ENCODE measurements around the gene G6PC1.
"Not testable (repeated sequence)": the region's sequence is repeated elsewhere in the genome, so short reads cannot be mapped to it uniquely, and the experiment has no call there.

The G6PC1 gene

GRCh38 chr17:42857389-42857788, 43.2 kb upstream of the G6PC1 start:
- no peaks in the 10 kb centered on the region for H3K9me3 ChIP-seq (ENCODE audit: control insufficient read depth, insufficient read depth, low read length)
- H3K36me3 ChIP-seq (ENCODE audit: control insufficient read depth, insufficient read depth, low read length) = no peaks in the 10 kb centered on the region
- WGBS (ENCODE audit: insufficient coverage, insufficient read length) = no CpG with 5 or more reads among the region's 1 CpG
- H3K4me3 ChIP-seq (ENCODE audit: low read length) = no peak overlapping the region
- H3K27me3 ChIP-seq (ENCODE audit: control insufficient read depth, insufficient read depth, low read length) = no peaks in the 10 kb centered on the region
- no peaks in the 10 kb centered on the region for H3K4me1 ChIP-seq (ENCODE audit: control insufficient read depth, insufficient read depth, low read length)
- H3K27ac ChIP-seq (ENCODE audit: low read length) = no peak overlapping the region
- no peak for DNase-seq (ENCODE audit: low read depth, low spot score)

DNA sequence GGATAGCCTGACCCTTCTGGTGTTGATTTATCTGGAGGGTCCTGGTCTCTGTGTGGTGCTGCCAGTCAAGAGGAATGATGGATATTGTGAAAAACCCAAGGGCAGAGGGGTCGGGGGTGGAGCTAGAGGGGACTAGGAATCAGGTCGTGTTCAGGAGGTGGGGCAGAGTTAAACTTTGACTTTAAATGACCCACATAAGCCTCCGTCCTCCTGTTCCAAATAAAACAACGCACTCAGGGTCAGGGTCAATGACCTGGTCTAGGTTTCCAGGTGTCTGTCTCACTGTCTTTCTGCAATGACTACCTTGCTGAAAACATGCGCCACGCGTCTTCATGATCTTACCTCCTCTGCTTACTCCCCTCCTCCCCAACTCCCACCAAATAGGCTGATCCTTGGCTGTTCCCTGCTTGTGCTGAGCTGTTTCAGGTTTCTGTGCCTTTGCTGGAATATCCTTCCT, 34.9 kb upstream of the G6PC1 start:
- no peak overlapping the region for H3K4me3 ChIP-seq (ENCODE audit: low read length)
- DNase-seq (ENCODE audit: low read depth, low spot score) = no peak
- H3K27ac ChIP-seq (ENCODE audit: low read length) = no peak overlapping the region
- H3K27me3 ChIP-seq (ENCODE audit: control insufficient read depth, insufficient read depth, low read length) = no peaks in the 10 kb centered on the region
- no peaks in the 10 kb centered on the region for H3K4me1 ChIP-seq (ENCODE audit: control insufficient read depth, insufficient read depth, low read length)
- no peaks in the 10 kb centered on the region for H3K36me3 ChIP-seq (ENCODE audit: control insufficient read depth, insufficient read depth, low read length)
- no peaks in the 10 kb centered on the region for H3K9me3 ChIP-seq (ENCODE audit: control insufficient read depth, insufficient read depth, low read length)
- whole genome bisulfite sequencing (ENCODE audit: insufficient coverage, insufficient read length) = no CpG with 5 or more reads among the region's 7 CpGs

DNA sequence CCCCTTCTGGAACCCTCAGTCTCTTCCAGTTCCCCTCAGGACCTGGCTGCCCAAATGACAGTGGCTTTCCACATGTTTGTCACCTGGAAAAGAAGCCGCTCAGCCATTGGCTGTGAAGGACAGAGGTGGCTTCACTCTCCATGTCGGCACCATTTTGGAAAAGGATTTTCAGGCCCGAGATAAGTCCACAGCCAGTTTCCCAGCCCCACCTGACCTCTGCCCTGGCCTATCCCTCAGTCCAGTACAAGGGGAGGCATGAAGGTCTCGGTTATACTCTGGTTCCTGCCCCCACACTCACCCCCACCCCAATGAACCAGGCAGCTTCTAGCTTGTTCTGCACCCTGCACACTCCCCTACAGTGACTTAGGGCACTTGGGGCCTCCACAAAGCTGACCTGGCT, 34.4 kb upstream of the G6PC1 start:
- Histone ChIP-seq H3K27me3 (ENCODE audit: control insufficient read depth, insufficient read depth, low read length) (no peaks in the 10 kb centered on the region), H3K9me3 (ENCODE audit: control insufficient read depth, insufficient read depth, low read length) (no peaks in the 10 kb centered on the region), H3K36me3 (ENCODE audit: control insufficient read depth, insufficient read depth, low read length) (no peaks in the 10 kb centered on the region), H3K4me1 (ENCODE audit: control insufficient read depth, insufficient read depth, low read length) (no peaks in the 10 kb centered on the region), H3K4me3 (ENCODE audit: low read length) (no peak overlapping the region), H3K27ac (ENCODE audit: low read length) (no peak overlapping the region)
- WGBS (ENCODE audit: insufficient coverage, insufficient read length) = no CpG with 5 or more reads among the region's 4 CpGs
- DNase-seq (ENCODE audit: low read depth, low spot score) = no peak

- no peak for DNase-seq (ENCODE audit: low read depth, low spot score)
- H3K4me1 ChIP-seq (ENCODE audit: control insufficient read depth, insufficient read depth, low read length) = no peaks in the 10 kb centered on the region
- H3K4me3 ChIP-seq (ENCODE audit: low read length) = no peak overlapping the region
- H3K9me3 ChIP-seq (ENCODE audit: control insufficient read depth, insufficient read depth, low read length) = no peaks in the 10 kb centered on the region
- no peaks in the 10 kb centered on the region for H3K36me3 ChIP-seq (ENCODE audit: control insufficient read depth, insufficient read depth, low read length)
- no peaks in the 10 kb centered on the region for H3K27me3 ChIP-seq (ENCODE audit: control insufficient read depth, insufficient read depth, low read length)
- H3K27ac ChIP-seq (ENCODE audit: low read length) = no peak overlapping the region
- no CpG with 5 or more reads among the region's 12 CpGs for WGBS (ENCODE audit: insufficient coverage, insufficient read length)
Measured at GRCh38 chr17:42866631-42867575, 33.7 kb upstream of the G6PC1 start.

DNA sequence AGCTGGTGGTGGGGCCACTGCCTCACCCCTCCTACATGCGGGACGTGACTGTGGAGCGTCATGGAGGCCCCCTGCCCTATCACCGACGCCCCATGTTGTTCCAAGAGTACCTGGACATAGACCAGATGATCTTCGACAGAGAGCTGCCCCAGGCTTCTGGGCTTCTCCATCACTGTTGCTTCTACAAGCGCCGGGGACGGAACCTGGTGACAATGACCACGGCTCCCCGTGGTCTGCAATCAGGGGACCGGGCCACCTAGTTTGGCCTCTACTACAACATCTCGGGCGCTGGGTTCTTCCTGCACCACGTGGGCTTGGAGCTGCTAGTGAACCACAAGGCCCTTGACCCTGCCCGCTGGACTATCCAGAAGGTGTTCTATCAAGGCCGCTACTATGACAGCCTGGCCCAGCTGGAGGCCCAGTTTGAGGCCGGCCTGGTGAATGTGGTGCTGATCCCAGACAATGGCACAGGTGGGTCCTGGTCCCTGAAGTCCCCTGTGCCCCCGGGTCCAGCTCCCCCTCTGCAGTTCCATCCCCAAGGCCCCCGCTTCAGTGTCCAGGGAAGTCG, 32.8 kb upstream of the G6PC1 start:
- H3K4me3 ChIP-seq (ENCODE audit: low read length); H3K27me3 ChIP-seq (ENCODE audit: control insufficient read depth, insufficient read depth, low read length); H3K36me3 ChIP-seq (ENCODE audit: control insufficient read depth, insufficient read depth, low read length); H3K9me3 ChIP-seq (ENCODE audit: control insufficient read depth, insufficient read depth, low read length); H3K4me1 ChIP-seq (ENCODE audit: control insufficient read depth, insufficient read depth, low read length); H3K27ac ChIP-seq (ENCODE audit: low read length); DNase-seq (ENCODE audit: low read depth, low spot score): not testable (repeated sequence)
- WGBS (ENCODE audit: insufficient coverage, insufficient read length) = no CpG with 5 or more reads among the region's 21 CpGs

- Histone ChIP-seq H3K4me1 (ENCODE audit: control insufficient read depth, insufficient read depth, low read length) (no peaks in the 10 kb centered on the region), H3K27me3 (ENCODE audit: control insufficient read depth, insufficient read depth, low read length) (no peaks in the 10 kb centered on the region), H3K4me3 (ENCODE audit: low read length) (no peak overlapping the region), H3K27ac (ENCODE audit: low read length) (no peak overlapping the region), H3K36me3 (ENCODE audit: control insufficient read depth, insufficient read depth, low read length) (no peaks in the 10 kb centered on the region), H3K9me3 (ENCODE audit: control insufficient read depth, insufficient read depth, low read length) (no peaks in the 10 kb centered on the region)
- no CpG with 5 or more reads among the region's 12 CpGs for WGBS (ENCODE audit: insufficient coverage, insufficient read length)
- DNase-seq (ENCODE audit: low read depth, low spot score) = no peak
Measured at GRCh38 chr17:42868338-42868737, 32.3 kb upstream of the G6PC1 start.

DNA sequence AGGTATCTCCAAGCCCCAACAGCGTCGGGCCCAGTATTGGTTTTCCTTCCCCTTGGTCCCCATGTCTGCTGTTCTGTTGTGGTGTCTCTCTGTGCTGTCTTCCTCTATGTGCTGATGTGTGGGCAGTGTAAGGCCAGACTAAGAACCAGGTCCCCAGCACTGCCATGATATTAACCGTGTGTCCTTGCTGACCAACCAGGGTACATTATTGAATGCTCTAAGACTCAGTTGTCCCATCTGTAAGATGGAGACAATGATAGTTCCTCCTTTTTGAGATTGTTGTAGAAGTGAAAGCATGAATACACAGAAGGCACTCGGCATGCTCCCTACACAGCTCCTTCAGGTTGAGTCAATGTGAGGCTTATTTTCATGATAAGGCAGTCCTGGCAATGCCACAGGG, 29.0 kb upstream of the G6PC1 start:
- WGBS (ENCODE audit: insufficient coverage, insufficient read length) = no CpG with 5 or more reads among the region's 4 CpGs
- DNase-seq (ENCODE audit: low read depth, low spot score) = no peak

DNA sequence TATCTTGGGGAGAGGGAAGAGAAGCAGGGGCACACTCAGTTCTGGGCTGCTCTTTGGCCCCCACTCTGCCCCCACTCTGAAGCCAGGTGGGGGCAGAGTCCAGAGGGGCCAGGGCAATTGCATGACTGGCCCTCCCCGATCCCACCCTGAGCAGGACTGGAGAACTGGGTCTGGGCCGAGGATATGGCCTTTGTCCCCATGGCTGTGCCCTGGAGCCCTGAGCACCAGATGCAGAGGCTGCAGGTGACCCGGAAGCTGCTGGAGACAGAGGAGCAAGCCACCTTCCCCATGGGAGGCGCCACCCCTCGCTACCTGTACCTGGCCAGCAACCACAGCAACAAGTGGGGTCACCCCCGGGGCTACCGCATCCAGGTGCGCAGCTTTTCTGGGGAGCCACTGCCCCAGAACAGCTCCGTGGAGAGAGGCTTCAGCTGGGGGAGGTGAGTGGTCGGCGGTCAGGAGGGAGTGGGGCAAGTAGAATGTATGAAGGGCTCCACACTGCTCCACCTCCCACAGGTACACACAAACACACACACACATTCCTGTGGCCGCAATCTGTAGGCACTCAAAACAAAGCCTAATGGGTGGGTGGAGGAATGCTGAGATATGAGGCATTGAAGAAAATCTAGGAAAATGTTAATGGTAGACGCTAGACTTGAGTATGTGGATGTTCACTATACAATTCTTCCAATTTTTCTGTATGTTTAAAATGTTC, 28.2 kb upstream of the G6PC1 start:
- Histone ChIP-seq H3K4me3 (ENCODE audit: low read length) (no peak overlapping the region), H3K27ac (ENCODE audit: low read length) (no peak overlapping the region), H3K9me3 (ENCODE audit: control insufficient read depth, insufficient read depth, low read length) (no peaks in the 10 kb centered on the region), H3K4me1 (ENCODE audit: control insufficient read depth, insufficient read depth, low read length) (no peaks in the 10 kb centered on the region), H3K36me3 (ENCODE audit: control insufficient read depth, insufficient read depth, low read length) (no peaks in the 10 kb centered on the region), H3K27me3 (ENCODE audit: control insufficient read depth, insufficient read depth, low read length) (no peaks in the 10 kb centered on the region)
- WGBS (ENCODE audit: insufficient coverage, insufficient read length) = no CpG with 5 or more reads among the region's 13 CpGs
- DNase-seq (ENCODE audit: low read depth, low spot score) = no peak

More for the DNA sequence above, 29.0 kb upstream of the G6PC1 start:
- no peaks in the 10 kb centered on the region for H3K27me3 ChIP-seq (ENCODE audit: control insufficient read depth, insufficient read depth, low read length)
- no peak overlapping the region for H3K4me3 ChIP-seq (ENCODE audit: low read length)
- no peaks in the 10 kb centered on the region for H3K36me3 ChIP-seq (ENCODE audit: control insufficient read depth, insufficient read depth, low read length)
- no peaks in the 10 kb centered on the region for H3K9me3 ChIP-seq (ENCODE audit: control insufficient read depth, insufficient read depth, low read length)
- H3K27ac ChIP-seq (ENCODE audit: low read length) = no peak overlapping the region
- no peaks in the 10 kb centered on the region for H3K4me1 ChIP-seq (ENCODE audit: control insufficient read depth, insufficient read depth, low read length)

DNA sequence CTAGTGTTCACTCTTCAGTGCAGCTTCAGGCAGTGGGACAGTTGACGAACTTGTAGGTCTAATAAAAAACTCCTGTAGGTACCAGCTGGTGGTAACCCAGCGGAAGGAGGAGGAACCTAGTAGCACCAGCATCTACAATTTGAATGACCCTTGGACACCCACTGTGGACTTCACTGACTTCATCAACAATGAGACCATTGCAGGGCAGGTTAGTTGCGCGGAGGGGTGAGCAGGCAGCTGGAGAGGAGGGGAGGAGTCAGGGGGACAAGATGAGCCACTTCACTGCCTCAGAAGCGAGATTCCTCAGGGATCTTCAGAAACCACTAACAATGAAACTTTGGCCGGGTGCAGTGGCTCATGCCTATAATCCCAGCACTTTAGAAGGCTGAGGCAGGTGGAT, 27.3 kb upstream of the G6PC1 start:
- no peaks in the 10 kb centered on the region for H3K36me3 ChIP-seq (ENCODE audit: control insufficient read depth, insufficient read depth, low read length)
- no peak for DNase-seq (ENCODE audit: low read depth, low spot score)
- H3K27ac ChIP-seq (ENCODE audit: low read length) = no peak overlapping the region
- H3K4me1 ChIP-seq (ENCODE audit: control insufficient read depth, insufficient read depth, low read length) = no peaks in the 10 kb centered on the region; the same call in 1 of the 2 replicates
- no peaks in the 10 kb centered on the region for H3K9me3 ChIP-seq (ENCODE audit: control insufficient read depth, insufficient read depth, low read length)
- H3K4me3 ChIP-seq (ENCODE audit: low read length) = no peak overlapping the region
- H3K27me3 ChIP-seq (ENCODE audit: control insufficient read depth, insufficient read depth, low read length) = no peaks in the 10 kb centered on the region
- WGBS (ENCODE audit: insufficient coverage, insufficient read length) = no CpG with 5 or more reads among the region's 6 CpGs

DNA sequence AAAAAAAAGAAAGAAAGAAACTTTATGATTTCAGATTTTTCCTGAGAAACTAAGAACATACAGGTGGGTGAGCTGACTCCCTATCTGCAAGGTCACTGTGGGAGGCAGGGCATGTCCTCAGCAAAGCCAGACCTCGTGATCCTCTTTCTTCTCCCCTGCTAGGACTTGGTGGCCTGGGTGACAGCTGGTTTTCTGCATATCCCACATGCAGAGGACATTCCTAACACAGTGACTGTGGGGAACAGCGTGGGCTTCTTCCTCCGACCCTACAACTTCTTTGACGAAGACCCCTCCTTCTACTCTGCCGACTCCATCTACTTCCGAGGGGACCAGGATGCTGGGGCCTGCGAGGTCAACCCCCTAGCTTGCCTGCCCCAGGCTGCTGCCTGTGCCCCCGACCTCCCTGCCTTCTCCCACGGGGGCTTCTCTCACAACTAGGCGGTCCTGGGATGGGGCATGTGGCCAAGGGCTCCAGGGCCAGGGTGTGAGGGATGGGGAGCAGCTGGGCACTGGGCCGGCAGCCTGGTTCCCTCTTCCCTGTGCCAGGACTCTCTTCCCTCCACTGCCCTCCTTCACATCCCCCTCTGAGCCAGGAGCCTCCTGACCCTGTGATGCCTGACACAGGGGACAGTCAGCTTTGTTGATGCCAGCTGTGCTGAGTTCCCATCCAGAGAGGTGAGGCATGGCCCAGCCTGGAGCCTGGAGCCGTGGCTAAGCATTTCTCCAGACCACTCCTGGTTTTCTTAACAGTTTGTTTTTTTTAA, 26.5 kb upstream of the G6PC1 start:
- H3K4me1 ChIP-seq (ENCODE audit: control insufficient read depth, insufficient read depth, low read length); H3K36me3 ChIP-seq (ENCODE audit: control insufficient read depth, insufficient read depth, low read length); H3K27me3 ChIP-seq (ENCODE audit: control insufficient read depth, insufficient read depth, low read length); H3K9me3 ChIP-seq (ENCODE audit: control insufficient read depth, insufficient read depth, low read length); DNase-seq (ENCODE audit: low read depth, low spot score); H3K4me3 ChIP-seq (ENCODE audit: low read length); H3K27ac ChIP-seq (ENCODE audit: low read length): not testable (repeated sequence)
- WGBS (ENCODE audit: insufficient coverage, insufficient read length) = no CpG with 5 or more reads among the region's 12 CpGs

All from iPS DF 6.9 (cell line).